HCT116 (cell line): ENCODE data around the gene CLEC4F.

Experiments
- EZH2 ChIP-seq: fragments of 200-600 bp; sonication (generic); IDR thresholded peaks from 2 replicates; pipeline ENCODE4 v1.6.1; 2017; ENCODE audit warnings: antibody characterized with exemption, mixed run types
- SRF ChIP-seq: IDR thresholded peaks from 2 replicates; pipeline ENCODE4 v1.6.1; 2012; ENCODE audit warnings: low read depth
- ZNF274 ChIP-seq: fragments of 200-500 bp; sonication (Bioruptor generic); IDR thresholded peaks from 2 replicates; pipeline ENCODE4 v1.6.1; 2014; ENCODE audit warnings: mild to moderate bottlenecking, low read depth, low read length, inconsistent platforms
- TF ChIP-seq, protein P1 (sequence below), 3 experiments: fragments of 200-600 bp in 1 of 3; sonication (generic) in 1 of 3; IDR thresholded peaks in 2 of 3; conservative IDR thresholded peaks in 1 of 3; 2 replicates each; pipeline ENCODE4 v1.5.1; 2012 to 2017; ENCODE audit warnings: low read depth in 2 of 3, low read length in 2 of 3, antibody characterized with exemption in 1 of 3, borderline replicate concordance in 1 of 3, control low read depth in 1 of 3, mild to moderate bottlenecking in 1 of 3, mixed read lengths in 1 of 3, mixed run types in 1 of 3, moderate library complexity in 1 of 3; ENCODE audit not compliant: insufficient read depth in 1 of 3
- TF ChIP-seq, protein P2 (sequence below): IDR thresholded peaks from 2 replicates; pipeline ENCODE4 v1.6.1; 2012; ENCODE audit warnings: low read depth
- TF ChIP-seq, protein P3 (sequence below): IDR thresholded peaks from 2 replicates; pipeline ENCODE4 v1.6.1; 2011; ENCODE audit warnings: mild to moderate bottlenecking, low read length, moderate library complexity; ENCODE audit not compliant: insufficient replicate concordance; ENCODE audit errors: extremely low read depth
- TF ChIP-seq, protein P4 (sequence below): IDR thresholded peaks from 2 replicates; pipeline ENCODE4 v1.6.1; 2012

DNA sequence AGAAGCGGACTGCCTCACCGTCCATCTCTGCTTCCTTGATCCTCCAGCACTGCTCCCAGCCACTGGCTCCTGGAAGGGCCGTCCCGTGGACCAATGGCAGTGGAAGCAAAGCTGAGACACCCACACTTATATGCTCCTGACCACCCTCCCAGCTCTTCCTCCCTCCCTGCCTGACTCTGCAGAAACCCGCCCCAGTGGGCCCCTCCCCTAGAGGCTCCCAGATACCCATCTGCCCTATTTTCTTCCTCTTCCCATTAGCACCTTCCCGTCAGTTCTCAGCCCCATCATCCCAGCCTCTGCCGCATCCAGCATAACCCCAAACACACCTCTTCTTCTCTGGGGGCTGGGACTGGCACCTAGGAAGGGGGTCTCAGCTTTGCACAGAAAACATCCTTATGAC lies at the start of gene CLEC4F:
- TF ChIP-seq, protein P1, sequence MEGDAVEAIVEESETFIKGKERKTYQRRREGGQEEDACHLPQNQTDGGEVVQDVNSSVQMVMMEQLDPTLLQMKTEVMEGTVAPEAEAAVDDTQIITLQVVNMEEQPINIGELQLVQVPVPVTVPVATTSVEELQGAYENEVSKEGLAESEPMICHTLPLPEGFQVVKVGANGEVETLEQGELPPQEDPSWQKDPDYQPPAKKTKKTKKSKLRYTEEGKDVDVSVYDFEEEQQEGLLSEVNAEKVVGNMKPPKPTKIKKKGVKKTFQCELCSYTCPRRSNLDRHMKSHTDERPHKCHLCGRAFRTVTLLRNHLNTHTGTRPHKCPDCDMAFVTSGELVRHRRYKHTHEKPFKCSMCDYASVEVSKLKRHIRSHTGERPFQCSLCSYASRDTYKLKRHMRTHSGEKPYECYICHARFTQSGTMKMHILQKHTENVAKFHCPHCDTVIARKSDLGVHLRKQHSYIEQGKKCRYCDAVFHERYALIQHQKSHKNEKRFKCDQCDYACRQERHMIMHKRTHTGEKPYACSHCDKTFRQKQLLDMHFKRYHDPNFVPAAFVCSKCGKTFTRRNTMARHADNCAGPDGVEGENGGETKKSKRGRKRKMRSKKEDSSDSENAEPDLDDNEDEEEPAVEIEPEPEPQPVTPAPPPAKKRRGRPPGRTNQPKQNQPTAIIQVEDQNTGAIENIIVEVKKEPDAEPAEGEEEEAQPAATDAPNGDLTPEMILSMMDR (IDR thresholded peaks at IDR 0.05 in 2 of 3, conservative IDR thresholded peaks at IDR 0.05 in 1 of 3; ENCODE audit: borderline replicate concordance in 1 of 3, insufficient read depth in 1 of 3, low read depth in 2 of 3, low read length in 2 of 3): no peak
- no peak for TF ChIP-seq ZNF274
- TF ChIP-seq EZH2: no peak
- TF ChIP-seq SRF: no peak
- TF ChIP-seq, protein P2, sequence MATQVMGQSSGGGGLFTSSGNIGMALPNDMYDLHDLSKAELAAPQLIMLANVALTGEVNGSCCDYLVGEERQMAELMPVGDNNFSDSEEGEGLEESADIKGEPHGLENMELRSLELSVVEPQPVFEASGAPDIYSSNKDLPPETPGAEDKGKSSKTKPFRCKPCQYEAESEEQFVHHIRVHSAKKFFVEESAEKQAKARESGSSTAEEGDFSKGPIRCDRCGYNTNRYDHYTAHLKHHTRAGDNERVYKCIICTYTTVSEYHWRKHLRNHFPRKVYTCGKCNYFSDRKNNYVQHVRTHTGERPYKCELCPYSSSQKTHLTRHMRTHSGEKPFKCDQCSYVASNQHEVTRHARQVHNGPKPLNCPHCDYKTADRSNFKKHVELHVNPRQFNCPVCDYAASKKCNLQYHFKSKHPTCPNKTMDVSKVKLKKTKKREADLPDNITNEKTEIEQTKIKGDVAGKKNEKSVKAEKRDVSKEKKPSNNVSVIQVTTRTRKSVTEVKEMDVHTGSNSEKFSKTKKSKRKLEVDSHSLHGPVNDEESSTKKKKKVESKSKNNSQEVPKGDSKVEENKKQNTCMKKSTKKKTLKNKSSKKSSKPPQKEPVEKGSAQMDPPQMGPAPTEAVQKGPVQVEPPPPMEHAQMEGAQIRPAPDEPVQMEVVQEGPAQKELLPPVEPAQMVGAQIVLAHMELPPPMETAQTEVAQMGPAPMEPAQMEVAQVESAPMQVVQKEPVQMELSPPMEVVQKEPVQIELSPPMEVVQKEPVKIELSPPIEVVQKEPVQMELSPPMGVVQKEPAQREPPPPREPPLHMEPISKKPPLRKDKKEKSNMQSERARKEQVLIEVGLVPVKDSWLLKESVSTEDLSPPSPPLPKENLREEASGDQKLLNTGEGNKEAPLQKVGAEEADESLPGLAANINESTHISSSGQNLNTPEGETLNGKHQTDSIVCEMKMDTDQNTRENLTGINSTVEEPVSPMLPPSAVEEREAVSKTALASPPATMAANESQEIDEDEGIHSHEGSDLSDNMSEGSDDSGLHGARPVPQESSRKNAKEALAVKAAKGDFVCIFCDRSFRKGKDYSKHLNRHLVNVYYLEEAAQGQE: no peak
- TF ChIP-seq, protein P3, sequence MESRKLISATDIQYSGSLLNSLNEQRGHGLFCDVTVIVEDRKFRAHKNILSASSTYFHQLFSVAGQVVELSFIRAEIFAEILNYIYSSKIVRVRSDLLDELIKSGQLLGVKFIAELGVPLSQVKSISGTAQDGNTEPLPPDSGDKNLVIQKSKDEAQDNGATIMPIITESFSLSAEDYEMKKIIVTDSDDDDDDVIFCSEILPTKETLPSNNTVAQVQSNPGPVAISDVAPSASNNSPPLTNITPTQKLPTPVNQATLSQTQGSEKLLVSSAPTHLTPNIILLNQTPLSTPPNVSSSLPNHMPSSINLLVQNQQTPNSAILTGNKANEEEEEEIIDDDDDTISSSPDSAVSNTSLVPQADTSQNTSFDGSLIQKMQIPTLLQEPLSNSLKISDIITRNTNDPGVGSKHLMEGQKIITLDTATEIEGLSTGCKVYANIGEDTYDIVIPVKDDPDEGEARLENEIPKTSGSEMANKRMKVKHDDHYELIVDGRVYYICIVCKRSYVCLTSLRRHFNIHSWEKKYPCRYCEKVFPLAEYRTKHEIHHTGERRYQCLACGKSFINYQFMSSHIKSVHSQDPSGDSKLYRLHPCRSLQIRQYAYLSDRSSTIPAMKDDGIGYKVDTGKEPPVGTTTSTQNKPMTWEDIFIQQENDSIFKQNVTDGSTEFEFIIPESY: no peak
- TF ChIP-seq, protein P4, sequence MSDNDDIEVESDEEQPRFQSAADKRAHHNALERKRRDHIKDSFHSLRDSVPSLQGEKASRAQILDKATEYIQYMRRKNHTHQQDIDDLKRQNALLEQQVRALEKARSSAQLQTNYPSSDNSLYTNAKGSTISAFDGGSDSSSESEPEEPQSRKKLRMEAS: no peak
